Keratinocyte (primary cell): ENCODE measurements around the gene AVL9.

Source experiments
- CTCF ChIP-seq, 3 experiments: IDR thresholded peaks in 1 of 3; conservative IDR thresholded peaks in 1 of 3; optimal IDR thresholded peaks in 1 of 3; 2 replicates in 2 of 3; 3 replicates in 1 of 3; pipeline versions ENCODE3 to v1.5.1; 2011; ENCODE audit warnings: low read length in 3 of 3, mild to moderate bottlenecking in 3 of 3, moderate library complexity in 2 of 3, control low read depth in 1 of 3, inconsistent platforms in 1 of 3; ENCODE audit not compliant: insufficient read depth in 2 of 3; ENCODE audit errors: extremely low read depth in 1 of 3
- EZH2 ChIP-seq: IDR thresholded peaks from one replicate; pipeline ENCODE4 v1.6.1; 2012; ENCODE audit warnings: inconsistent platforms, mild to moderate bottlenecking, low read length, moderate library complexity

- TF ChIP-seq CTCF (optimal IDR thresholded peaks at IDR 0.05 in 1 of 3, IDR thresholded peaks at IDR 0.05 in 1 of 3, conservative IDR thresholded peaks at IDR 0.05 in 1 of 3; ENCODE audit: extremely low read depth in 1 of 3, insufficient read depth in 2 of 3, low read length in 3 of 3): no peak
- TF ChIP-seq EZH2: no peak
Observed at GRCh38 chr7:32583791-32584190, 88.5 kb downstream of the AVL9 start.
